Activated CD4-positive, alpha-beta T cell treated with anti-CD3 and anti-CD28 coated beads for 4 hours (primary cell): ENCODE measurements around the gene GRB2.
"Not testable (repeated sequence)": the region's sequence is repeated elsewhere in the genome, so short reads cannot be mapped to it uniquely, and the experiment has no call there.

Source experiments
- DNase-seq, 2 donors: peaks; one replicate each; pipeline ENCODE4 v3.0.0-alpha.2; 2020

GRB2 gene

GRCh38 chr17:75348386-75349012, 57.0 kb downstream of the GRB2 start:
- no peak for DNase-seq

GRCh38 chr17:75346906-75347305, 58.6 kb downstream of the GRB2 start:
- no peak for DNase-seq

- not testable (repeated sequence) for DNase-seq
These were observed 59.1 kb downstream of the GRB2 start for GRCh38 chr17:75346368-75346767.

GRCh38 chr17:75345514-75346167, 59.8 kb downstream of the GRB2 start:
- DNase-seq, result peak; percentile 29 to 35

- peak; percentile 47 to 67 for DNase-seq
These were observed 60.8 kb downstream of the GRB2 start for GRCh38 chr17:75344666-75345065.

GRCh38 chr17:75342996-75343395, 62.5 kb downstream of the GRB2 start:
- DNase-seq, result no peak

GRCh38 chr17:75341784-75342486, 63.5 kb downstream of the GRB2 start:
- DNase-seq, result no peak

GRCh38 chr17:75340631-75341030, 64.8 kb downstream of the GRB2 start:
- DNase-seq, result no peak

GRCh38 chr17:75339971-75340370, 65.5 kb downstream of the GRB2 start:
- DNase-seq, result no peak

GRCh38 chr17:75338335-75338734, 67.1 kb downstream of the GRB2 start:
- DNase-seq, result no peak

GRCh38 chr17:75335315-75335714, 70.2 kb downstream of the GRB2 start:
- DNase-seq, result no peak

GRCh38 chr17:75334723-75335122, 70.8 kb downstream of the GRB2 start:
- DNase-seq, result no peak

- DNase-seq, result no peak
These were observed 73.8 kb downstream of the GRB2 start for GRCh38 chr17:75331671-75332070.

- no peak for DNase-seq
These were observed 77.7 kb downstream of the GRB2 start for GRCh38 chr17:75327757-75328156.

- DNase-seq, result no peak
These were observed 79.1 kb downstream of the GRB2 start for GRCh38 chr17:75326226-75326848.

GRCh38 chr17:75325827-75326225, 79.7 kb downstream of the GRB2 start:
- DNase-seq, result no peak

GRCh38 chr17:75325348-75325747, 80.1 kb downstream of the GRB2 start:
- DNase-seq, result no peak

- no peak for DNase-seq
These were observed 84.0 kb downstream of the GRB2 start for GRCh38 chr17:75321506-75321905.

GRCh38 chr17:75319904-75320691, 85.4 kb downstream of the GRB2 start:
- no peak for DNase-seq

- no peak for DNase-seq
These were observed 86.8 kb downstream of the GRB2 start for GRCh38 chr17:75318615-75319222.

- DNase-seq, result no peak
These were observed 87.3 kb downstream of the GRB2 start for GRCh38 chr17:75318211-75318610.

GRCh38 chr17:75317671-75318070, 87.8 kb downstream of the GRB2 start:
- no peak for DNase-seq
